ENCODE measurements around the gene OSCAR. TPM values are rescaled to one million over a fixed set of nuclear protein-coding genes. Genes with fewer than 3 reads are reported as not detected.

OSCAR gene
- total RNA-seq, 2 donors from 2014 or later, result 2.4 TPM; not detected in 1

DNA sequence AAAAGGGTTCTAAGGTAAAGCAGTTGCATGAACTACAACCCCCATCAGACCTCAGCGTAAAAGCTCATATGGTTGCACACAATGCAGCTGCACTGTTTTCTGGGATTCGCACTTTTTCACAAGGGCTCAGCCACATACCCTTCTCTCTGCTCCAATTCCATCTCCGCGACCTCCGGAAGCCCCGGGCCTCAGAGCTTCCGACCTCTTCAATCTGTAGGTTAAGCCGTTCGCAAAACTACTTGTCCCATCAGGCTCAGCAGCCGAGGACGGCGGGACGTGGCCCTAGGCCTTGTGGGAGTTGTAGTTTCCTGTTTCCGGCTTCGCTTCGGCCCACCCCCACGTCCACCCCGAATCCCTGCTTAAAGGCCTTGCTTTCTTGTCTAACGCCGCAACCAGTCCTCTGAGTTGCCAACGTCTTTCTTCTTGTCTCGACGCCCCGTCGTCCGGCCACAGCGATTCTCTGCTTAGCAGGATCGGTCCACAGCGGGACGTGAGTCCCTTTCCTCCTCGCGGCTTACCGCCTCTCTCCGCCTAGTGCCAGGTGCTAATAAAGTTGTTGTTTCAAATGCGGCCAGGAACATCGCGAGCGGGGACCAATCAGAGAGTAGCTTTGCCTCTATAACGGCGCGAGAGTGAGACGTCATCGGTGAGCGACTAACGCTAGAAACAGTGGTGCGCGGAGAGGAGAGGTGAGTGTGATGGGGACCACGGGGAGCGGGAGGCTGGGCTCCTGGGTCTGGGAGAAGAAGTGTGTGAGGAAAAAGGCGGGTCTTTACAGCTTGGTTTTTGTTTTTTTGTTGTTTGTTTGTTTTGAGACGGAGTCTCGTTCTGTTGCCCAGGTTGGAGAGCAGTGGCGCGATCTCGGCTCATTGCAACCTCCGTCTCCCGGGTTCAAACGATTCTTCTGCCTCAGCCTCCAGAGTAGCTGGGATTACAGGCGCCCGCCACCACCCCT is 14.8 kb upstream of the OSCAR start, which contains the start of the genes PRPF31 and TFPT:
PRPF31 (plus strand) TSS at position 646 of the 955 bp plus-strand sequence. CDS start 2,525 bp downstream, outside the sequence.
TFPT (minus strand) TSS at position 549 of the 955 bp plus-strand sequence; CDS start at position 161, 388 bp downstream.
- DNase-seq (ENCODE audit: low spot score), result peak; percentile 99
- Histone ChIP-seq H3K4me1 (peaks cover 0 to 29% of the 10 kb centered on the region in 2 donors), H3K27ac (peak within 1 kb of the TSS; percentile 92), H3K36me3 (peaks cover 27% of the 10 kb centered on the region), H3K27me3 (no peaks in the 10 kb centered on the region), H3K9me3 (no peaks in the 10 kb centered on the region), H3K4me3 (peak within 1 kb of the TSS; percentile 62 to 94)
- TF ChIP-seq, protein P1, sequence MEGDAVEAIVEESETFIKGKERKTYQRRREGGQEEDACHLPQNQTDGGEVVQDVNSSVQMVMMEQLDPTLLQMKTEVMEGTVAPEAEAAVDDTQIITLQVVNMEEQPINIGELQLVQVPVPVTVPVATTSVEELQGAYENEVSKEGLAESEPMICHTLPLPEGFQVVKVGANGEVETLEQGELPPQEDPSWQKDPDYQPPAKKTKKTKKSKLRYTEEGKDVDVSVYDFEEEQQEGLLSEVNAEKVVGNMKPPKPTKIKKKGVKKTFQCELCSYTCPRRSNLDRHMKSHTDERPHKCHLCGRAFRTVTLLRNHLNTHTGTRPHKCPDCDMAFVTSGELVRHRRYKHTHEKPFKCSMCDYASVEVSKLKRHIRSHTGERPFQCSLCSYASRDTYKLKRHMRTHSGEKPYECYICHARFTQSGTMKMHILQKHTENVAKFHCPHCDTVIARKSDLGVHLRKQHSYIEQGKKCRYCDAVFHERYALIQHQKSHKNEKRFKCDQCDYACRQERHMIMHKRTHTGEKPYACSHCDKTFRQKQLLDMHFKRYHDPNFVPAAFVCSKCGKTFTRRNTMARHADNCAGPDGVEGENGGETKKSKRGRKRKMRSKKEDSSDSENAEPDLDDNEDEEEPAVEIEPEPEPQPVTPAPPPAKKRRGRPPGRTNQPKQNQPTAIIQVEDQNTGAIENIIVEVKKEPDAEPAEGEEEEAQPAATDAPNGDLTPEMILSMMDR (IDR thresholded peaks at IDR 0.05), result no peak

DNA sequence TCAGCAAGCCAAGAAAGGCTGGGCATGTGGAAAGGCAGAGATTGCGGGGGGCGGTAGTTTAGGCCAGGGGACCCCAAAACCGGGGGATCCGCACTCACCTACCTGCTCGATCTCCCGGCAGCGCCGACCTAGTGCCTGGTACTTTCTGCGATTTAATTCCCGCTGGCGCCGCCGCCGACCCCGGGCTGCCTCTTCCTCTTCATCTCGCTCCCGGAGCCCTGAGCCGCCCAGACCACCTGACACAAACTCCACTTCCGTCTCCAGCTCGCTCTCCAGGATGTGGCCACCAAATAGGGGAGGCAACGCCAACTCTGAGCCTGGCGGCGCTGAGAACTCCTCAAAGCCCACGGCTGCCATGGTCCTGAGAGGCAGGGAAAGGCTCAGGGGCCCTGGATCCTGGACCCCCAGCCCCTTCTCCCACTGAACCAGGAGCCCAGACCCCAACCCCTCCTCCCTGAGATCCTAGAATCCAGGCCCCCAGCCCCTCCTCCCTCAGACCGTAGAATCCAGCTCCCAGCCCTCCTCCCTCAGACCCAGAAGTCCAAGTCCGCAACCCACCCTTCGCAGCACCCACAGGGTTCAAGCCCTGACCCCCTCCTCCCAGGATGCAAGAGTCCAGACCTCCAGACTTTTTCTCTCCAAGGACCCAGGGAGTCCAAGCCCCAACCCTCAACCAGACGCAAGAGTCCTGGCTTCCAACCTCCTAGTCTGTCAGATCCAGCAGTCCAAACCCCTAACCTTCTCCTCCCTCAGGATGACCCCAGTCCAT is 13.9 kb upstream of the OSCAR start:
- no peak for DNase-seq (ENCODE audit: low spot score)
- Histone ChIP-seq H3K4me3 (peak overlapping the region; percentile 62 to 94), H3K4me1 (peaks cover 0 to 29% of the 10 kb centered on the region in 2 donors), H3K27ac (peak overlapping the region; percentile 92), H3K36me3 (peaks cover 26% of the 10 kb centered on the region), H3K9me3 (no peaks in the 10 kb centered on the region), H3K27me3 (no peaks in the 10 kb centered on the region)
- TF ChIP-seq, protein P1 (IDR thresholded peaks at IDR 0.05), result no peak

DNA sequence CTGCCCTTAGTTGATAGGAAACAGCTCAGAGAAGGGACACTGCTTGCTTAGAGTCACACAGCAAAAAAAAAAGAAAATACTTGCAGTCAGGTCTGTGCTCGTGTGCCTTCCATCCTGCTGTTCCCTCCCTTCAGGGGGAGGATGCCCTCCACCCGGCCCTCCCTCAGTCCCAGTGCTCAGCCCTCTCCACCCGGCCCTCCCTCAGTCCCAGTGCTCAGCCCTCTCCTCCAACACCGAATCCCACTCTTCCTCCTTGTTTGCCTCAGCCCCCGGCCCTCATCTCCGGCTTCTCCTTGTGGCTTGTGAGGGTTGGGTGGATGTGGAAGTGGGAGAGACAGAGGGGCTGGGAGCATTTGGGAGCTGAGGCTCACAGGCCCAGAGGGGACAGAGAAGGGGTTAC is 9.0 kb upstream of the OSCAR start:
- Histone ChIP-seq H3K36me3 (peaks cover 55% of the 10 kb centered on the region), H3K27me3 (no peaks in the 10 kb centered on the region), H3K4me1 (peaks cover 0 to 12% of the 10 kb centered on the region in 2 donors), H3K9me3 (no peaks in the 10 kb centered on the region), H3K4me3 (no peak overlapping the region), H3K27ac (no peak overlapping the region)
- no peak for DNase-seq (ENCODE audit: low spot score)
- TF ChIP-seq, protein P1 (IDR thresholded peaks at IDR 0.05), result no peak

DNA sequence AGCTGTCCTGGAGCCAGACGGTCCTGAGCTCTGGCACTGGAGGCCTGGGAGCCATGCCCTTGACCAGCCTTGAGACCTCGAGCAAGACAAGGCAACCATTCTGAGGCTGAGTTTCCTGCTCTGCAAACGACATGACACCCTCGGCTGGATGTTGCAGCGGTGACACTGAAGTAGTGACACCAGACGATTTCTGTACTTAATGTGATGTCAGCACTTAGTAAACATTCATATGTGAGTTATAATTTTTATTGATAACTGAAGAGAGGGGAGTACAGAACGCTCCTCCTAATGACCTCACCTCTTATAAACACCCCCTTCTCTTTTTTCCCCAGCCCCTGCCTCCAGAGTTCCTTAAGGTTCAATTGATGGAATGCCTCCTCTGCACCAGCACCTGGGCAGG is 7.9 kb upstream of the OSCAR start:
- no peak for DNase-seq (ENCODE audit: low spot score)
- Histone ChIP-seq H3K27ac (no peak overlapping the region), H3K27me3 (no peaks in the 10 kb centered on the region), H3K4me1 (peaks cover 0 to 5% of the 10 kb centered on the region in 2 donors), H3K36me3 (peaks cover 55% of the 10 kb centered on the region), H3K4me3 (no peak overlapping the region), H3K9me3 (no peaks in the 10 kb centered on the region)
- TF ChIP-seq, protein P1 (IDR thresholded peaks at IDR 0.05), result no peak

DNA sequence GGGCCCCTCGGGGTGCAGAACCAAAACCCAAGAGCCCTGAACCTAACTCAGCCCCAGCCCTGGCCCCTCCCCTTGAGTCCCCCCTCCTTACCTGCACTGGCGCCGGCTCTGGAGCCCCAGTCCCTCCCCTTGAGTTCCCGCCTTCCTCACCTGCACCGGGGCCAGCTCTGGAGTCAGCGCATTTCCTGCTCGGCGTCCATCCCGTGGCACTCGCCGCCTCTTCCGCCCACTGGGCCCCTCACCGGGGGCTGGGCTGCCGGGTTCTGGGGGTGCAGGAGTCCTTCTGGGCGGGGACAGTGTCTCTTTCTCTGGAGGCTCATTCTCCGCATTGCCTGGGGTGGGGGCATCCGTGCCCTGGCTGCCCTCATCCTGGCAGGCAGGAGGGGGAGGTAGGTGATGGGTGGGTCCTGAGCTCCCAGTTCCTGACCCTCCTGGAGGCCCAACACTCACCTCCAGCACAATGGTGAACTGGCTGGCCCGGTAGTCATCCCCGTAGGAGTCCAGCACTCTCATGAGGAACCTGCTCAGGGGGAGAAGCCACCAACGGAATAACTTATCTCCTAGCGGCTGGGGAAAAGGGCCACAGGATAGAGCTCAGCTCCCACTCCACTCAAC is 7.4 kb upstream of the OSCAR start:
- DNase-seq (ENCODE audit: low spot score), result no peak
- TF ChIP-seq, protein P1 (IDR thresholded peaks at IDR 0.05), result no peak
- H3K4me3 ChIP-seq, result no peak overlapping the region
- peaks cover 55% of the 10 kb centered on the region for H3K36me3 ChIP-seq
- peaks cover 0 to 8% of the 10 kb centered on the region in 2 donors for H3K4me1 ChIP-seq
- no peak overlapping the region for H3K27ac ChIP-seq
- H3K9me3 ChIP-seq, result no peaks in the 10 kb centered on the region
- no peaks in the 10 kb centered on the region for H3K27me3 ChIP-seq

All from right atrium auricular region (tissue), 2 donors.